OCI-LY7 (cell line): ENCODE results near the gene ZBTB47. TPM values are rescaled to one million over a fixed set of nuclear protein-coding genes. Genes with fewer than 3 reads are reported as not detected.

ENCODE experiments used
- BruUV-seq: library from RNA; stranded (reverse); fragments of 400-500 nt; replicated peaks from 2 replicates; lab custom pipeline; 2021; lab: Mats Ljungman, UMichigan
- CTCF ChIA-PET: fragments of 300-600 bp; sonication (Branson Sonifier 250); formaldehyde crosslinking; loops from one replicate; lab custom pipeline; 2022; ENCODE audit warnings: antibody characterized with exemption; ENCODE audit not compliant: unreplicated experiment; lab: Charles Lee
- POLR2A ChIA-PET: fragments of 300-600 bp; sonication (Branson Sonifier 250); formaldehyde crosslinking; loops from one replicate; lab custom pipeline; 2022; ENCODE audit warnings: antibody characterized with exemption; lab: Charles Lee
- DNase-seq: peaks from one replicate; pipeline ENCODE4 v3.0.0-alpha.2; 2015; ENCODE audit warnings: low spot score
- H2AFZ ChIP-seq: fragments of 200-600 bp; sonication (generic), shearing (Covaris generic); 2 replicates; pipeline ENCODE4 v1.6.1; 2014; ENCODE audit warnings: mild to moderate bottlenecking, antibody characterized with exemption, low read length, moderate library complexity
- H3K27ac ChIP-seq: fragments of 200-600 bp; sonication (generic); 2 replicates; pipeline ENCODE4 v1.5.1; 2014; ENCODE audit warnings: mixed run types, low read depth, mild to moderate bottlenecking, moderate library complexity, low read length, inconsistent platforms; ENCODE audit not compliant: poor library complexity, severe bottlenecking
- H3K36me3 ChIP-seq: fragments of 200-600 bp; sonication (generic); 2 replicates; pipeline ENCODE4 v1.6.1; 2014; ENCODE audit warnings: mild to moderate bottlenecking, antibody characterized with exemption, low read length, moderate library complexity, mixed read lengths; ENCODE audit not compliant: insufficient read depth
- H3K4me1 ChIP-seq: fragments of 200-600 bp; sonication (generic); 2 replicates; pipeline ENCODE4 v1.5.1; 2014; ENCODE audit warnings: mild to moderate bottlenecking, low read length; ENCODE audit not compliant: insufficient read depth, poor library complexity, severe bottlenecking
- H3K4me2 ChIP-seq: fragments of 200-600 bp; sonication (generic); 2 replicates; pipeline ENCODE4 v1.6.1; 2014; ENCODE audit warnings: mild to moderate bottlenecking, low read length
- H3K4me3 ChIP-seq: fragments of 200-600 bp; sonication (generic); 2 replicates; pipeline ENCODE4 v1.5.1; 2014; ENCODE audit warnings: mild to moderate bottlenecking, low read depth, low read length; ENCODE audit not compliant: poor library complexity, severe bottlenecking
- H3K79me2 ChIP-seq: fragments of 200-600 bp; sonication (generic); 2 replicates; pipeline ENCODE4 v1.6.1; 2016; ENCODE audit warnings: low read depth, mild to moderate bottlenecking, low read length, moderate library complexity, mixed read lengths; ENCODE audit not compliant: insufficient read depth
- H3K9me2 ChIP-seq: fragments of 200-600 bp; sonication (generic); 2 replicates; pipeline ENCODE4 v1.6.1; 2016; ENCODE audit warnings: mild to moderate bottlenecking, low read length, mixed read lengths; ENCODE audit not compliant: insufficient read depth
- H3K9me3 ChIP-seq: fragments of 200-600 bp; sonication (generic); 2 replicates; pipeline ENCODE4 v1.6.1; 2014; ENCODE audit warnings: mild to moderate bottlenecking, mixed run types, low read length, mixed read lengths
- H4K20me1 ChIP-seq: fragments of 200-600 bp; sonication (generic); 2 replicates; pipeline ENCODE4 v1.6.1; 2014; ENCODE audit warnings: mild to moderate bottlenecking, antibody characterized with exemption, low read length, moderate library complexity, mixed read lengths; ENCODE audit not compliant: insufficient read depth
- EZH2phosphoT487 ChIP-seq: fragments of 200-600 bp; sonication (generic); IDR thresholded peaks from 2 replicates; pipeline ENCODE4 v1.6.1; 2018; ENCODE audit warnings: low read depth, borderline replicate concordance, mild to moderate bottlenecking, mixed run types, antibody characterized with exemption, low read length, moderate library complexity, mixed read lengths
- intact Hi-C: fragments of 100-400 bp; cut with micrococcal nuclease; formaldehyde crosslinking; loops from one replicate; pipeline ENCODE4 v1.10.0; 2022; ENCODE audit not compliant: unreplicated experiment
- total RNA-seq, 2 experiments: library from RNA; depleted of rRNA in 1 of 2; stranded (reverse); fragments of >200 nt in 1 of 2; shearing (Covaris generic) in 1 of 2; gene quantifications; 2 replicates each; pipeline ENCODE4 v1.2.3, GENCODE V29; 2014 to 2022
- TF ChIP-seq, protein P1 (sequence below): fragments of 200-600 bp; sonication (generic); conservative IDR thresholded peaks from 2 replicates; pipeline ENCODE4 v1.5.1; 2014; ENCODE audit warnings: mild to moderate bottlenecking, antibody characterized with exemption, low read length, moderate library complexity, mixed read lengths

ZBTB47 gene
- total RNA-seq, 2 experiments from 2014 or later, result 0.09 TPM; not detected in 1

- ChIA-PET CTCF (no interaction called here), POLR2A (interaction anchor here (0.7 to 1.0 kb wide), 3 partner anchors 65 to 169 kb away, joined by 3 to 5 read pairs (median 3); no protein-coding TSS in a partner anchor)
- no peak overlapping the region for H2AFZ ChIP-seq
- H4K20me1 ChIP-seq, result no peaks in the 10 kb centered on the region
- no peak for DNase-seq
- TF ChIP-seq, protein P1, sequence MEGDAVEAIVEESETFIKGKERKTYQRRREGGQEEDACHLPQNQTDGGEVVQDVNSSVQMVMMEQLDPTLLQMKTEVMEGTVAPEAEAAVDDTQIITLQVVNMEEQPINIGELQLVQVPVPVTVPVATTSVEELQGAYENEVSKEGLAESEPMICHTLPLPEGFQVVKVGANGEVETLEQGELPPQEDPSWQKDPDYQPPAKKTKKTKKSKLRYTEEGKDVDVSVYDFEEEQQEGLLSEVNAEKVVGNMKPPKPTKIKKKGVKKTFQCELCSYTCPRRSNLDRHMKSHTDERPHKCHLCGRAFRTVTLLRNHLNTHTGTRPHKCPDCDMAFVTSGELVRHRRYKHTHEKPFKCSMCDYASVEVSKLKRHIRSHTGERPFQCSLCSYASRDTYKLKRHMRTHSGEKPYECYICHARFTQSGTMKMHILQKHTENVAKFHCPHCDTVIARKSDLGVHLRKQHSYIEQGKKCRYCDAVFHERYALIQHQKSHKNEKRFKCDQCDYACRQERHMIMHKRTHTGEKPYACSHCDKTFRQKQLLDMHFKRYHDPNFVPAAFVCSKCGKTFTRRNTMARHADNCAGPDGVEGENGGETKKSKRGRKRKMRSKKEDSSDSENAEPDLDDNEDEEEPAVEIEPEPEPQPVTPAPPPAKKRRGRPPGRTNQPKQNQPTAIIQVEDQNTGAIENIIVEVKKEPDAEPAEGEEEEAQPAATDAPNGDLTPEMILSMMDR, result no peak
- no peak for TF ChIP-seq EZH2phosphoT487
- peaks cover 2% of the 10 kb centered on the region for H3K4me1 ChIP-seq
- no peak overlapping the region for H3K4me2 ChIP-seq
- no peaks in the 10 kb centered on the region for H3K79me2 ChIP-seq
- no peak overlapping the region for H3K4me3 ChIP-seq
- no peaks in the 10 kb centered on the region for H3K9me2 ChIP-seq
- H3K36me3 ChIP-seq, result peaks cover 66% of the 10 kb centered on the region
- H3K27ac ChIP-seq, result no peak overlapping the region
- BruUV-seq, result TSS peak; percentile 56
- intact Hi-C loops, result no loop called here
- H3K9me3 ChIP-seq, result no peaks in the 10 kb centered on the region
Observed at GRCh38 chr3:42647821-42648459, 5.6 kb upstream of the ZBTB47 start.

DNA sequence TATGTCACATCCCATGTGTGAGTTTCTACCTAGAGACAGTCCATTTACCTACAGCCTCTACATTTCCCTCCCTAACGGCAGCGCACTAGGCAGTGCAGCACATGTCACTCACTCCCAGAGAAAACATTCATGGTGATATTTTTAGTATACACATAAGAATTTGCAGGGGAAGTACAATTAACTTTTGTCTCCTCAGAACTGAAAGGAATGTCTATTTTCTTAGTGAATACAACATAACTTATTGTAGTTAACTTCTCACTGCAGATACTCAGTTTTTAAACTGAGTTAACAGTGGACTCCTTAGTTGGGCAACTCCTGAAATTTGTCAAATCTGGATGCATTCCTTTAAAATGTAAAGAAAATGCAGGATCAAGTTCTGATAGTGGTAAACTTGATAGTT lies 4.5 kb upstream of the ZBTB47 start:
- CTCF ChIA-PET, result no interaction called here
- intact Hi-C loops, result no loop called here
- TF ChIP-seq EZH2phosphoT487, result no peak
- TF ChIP-seq, protein P1, result no peak
- Histone ChIP-seq H3K4me1 (peaks cover 5% of the 10 kb centered on the region), H3K4me3 (no peak overlapping the region), H3K4me2 (no peak overlapping the region), H3K9me2 (no peaks in the 10 kb centered on the region), H3K9me3 (no peaks in the 10 kb centered on the region), H2AFZ (no peak overlapping the region), H3K79me2 (no peaks in the 10 kb centered on the region), H3K27ac (no peak overlapping the region), H4K20me1 (no peaks in the 10 kb centered on the region), H3K36me3 (peaks cover 56% of the 10 kb centered on the region)
- BruUV-seq, result no TSS peak
- no peak for DNase-seq
- POLR2A ChIA-PET, result interaction anchor here (1.0 kb wide), 1 partner anchor 64 kb away, joined by 3 read pairs; no protein-coding TSS in a partner anchor

GRCh38 chr3:42649783-42650182 lies 3.7 kb upstream of the ZBTB47 start:
- no peak for DNase-seq
- Histone ChIP-seq H3K79me2 (no peaks in the 10 kb centered on the region), H2AFZ (no peak overlapping the region), H3K27ac (no peak overlapping the region), H3K36me3 (peaks cover 48% of the 10 kb centered on the region), H3K9me2 (no peaks in the 10 kb centered on the region), H4K20me1 (no peaks in the 10 kb centered on the region), H3K4me3 (no peak overlapping the region), H3K9me3 (no peaks in the 10 kb centered on the region), H3K4me1 (peaks cover 5% of the 10 kb centered on the region), H3K4me2 (no peak overlapping the region)
- POLR2A ChIA-PET, result interaction anchor here (0.5 kb wide), 1 partner anchor 34 kb away, joined by 3 read pairs; no protein-coding TSS in a partner anchor
- no TSS peak for BruUV-seq
- intact Hi-C loops, result loop anchor here (10.0 kb wide), 1 partner anchor 95 kb away; no protein-coding TSS in a partner anchor
- CTCF ChIA-PET, result no interaction called here
- no peak for TF ChIP-seq EZH2phosphoT487
- TF ChIP-seq, protein P1, result no peak
